HG03432 (cell line): ENCODE data around the gene ENTREP1.
A peak's percentile ranks its signal among the peaks of the same experiment; 100 is the strongest.

Experiments
- ATAC-seq: cut with Tn5 transposase; IDR thresholded peaks from one replicate; pipeline ENCODE4 v1.9.1; 2021; ENCODE audit warnings: mild to moderate bottlenecking, moderate library complexity; ENCODE audit not compliant: unreplicated experiment

ENTREP1 gene

DNA sequence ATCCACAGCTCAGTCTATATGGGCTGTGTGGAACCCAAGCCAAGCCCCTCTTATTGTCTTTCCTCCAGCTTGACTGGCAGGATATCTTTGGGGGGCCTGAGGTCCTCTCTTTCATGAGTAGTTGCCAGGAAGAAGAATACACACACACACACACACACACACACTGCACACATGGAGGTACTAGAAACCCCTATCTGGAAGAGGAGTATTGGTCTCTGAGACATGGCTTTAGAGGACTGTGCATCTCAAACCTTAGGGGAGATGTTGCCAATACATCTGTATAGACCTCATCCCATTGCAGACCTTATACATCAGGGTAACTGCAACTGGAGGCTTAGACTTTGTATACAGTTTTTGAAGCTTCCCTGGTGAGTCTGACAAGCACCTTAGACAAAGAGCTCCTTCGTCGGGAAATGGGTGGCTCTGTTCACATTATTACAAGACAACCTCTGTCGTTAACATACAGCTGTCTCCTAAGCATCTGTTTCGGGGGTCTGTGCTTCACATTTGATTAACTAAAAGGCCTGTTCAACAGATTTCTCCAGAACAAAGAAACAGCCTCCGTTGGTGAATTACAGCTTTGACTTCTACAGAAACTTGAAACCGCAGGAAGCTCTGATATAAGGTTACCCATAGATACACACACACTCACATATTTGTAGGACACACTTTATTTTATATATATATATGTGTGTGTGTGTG lies 5.5 kb upstream of the ENTREP1 start:
- no peak for ATAC-seq

DNA sequence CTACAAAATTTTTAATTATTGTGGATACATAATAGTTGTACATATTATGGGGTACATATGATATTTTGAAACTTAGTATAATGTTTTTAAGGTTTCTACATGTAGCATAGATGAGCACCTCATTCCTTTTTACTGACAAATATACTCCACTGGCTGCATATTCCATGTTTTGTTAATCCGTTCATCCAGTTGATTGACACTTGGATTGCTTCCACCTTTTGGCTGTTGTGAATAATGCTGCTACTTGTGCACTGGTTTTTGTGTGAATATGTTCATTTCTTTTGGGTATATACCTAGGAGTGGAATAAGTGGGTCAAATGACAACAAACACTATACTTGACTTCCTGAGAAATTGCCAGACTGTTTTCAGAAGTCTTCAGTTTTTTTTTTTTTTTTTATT lies 2.8 kb upstream of the ENTREP1 start:
- ATAC-seq: no peak

DNA sequence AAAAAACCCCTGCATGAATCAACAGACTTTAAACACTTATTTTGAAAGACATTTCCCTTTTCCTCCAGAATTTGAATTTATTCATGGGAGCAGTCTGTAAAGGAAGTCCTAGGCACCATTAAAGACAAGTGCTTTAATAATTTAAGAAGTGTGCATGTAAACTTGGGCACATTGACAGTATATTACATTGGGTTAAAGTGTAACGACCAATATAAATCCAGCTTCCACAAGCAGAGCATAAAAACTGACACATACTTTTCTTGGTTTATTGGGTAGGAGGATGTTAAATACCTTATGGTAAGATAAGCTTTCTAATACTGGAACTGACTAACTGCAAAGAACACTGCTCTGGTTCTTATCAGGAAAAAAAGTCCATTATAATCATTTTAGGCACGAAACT lies 1.2 kb upstream of the ENTREP1 start:
- ATAC-seq: no peak

GRCh38 chr9:69325409-69326212 lies 596 bp downstream of the ENTREP1 start:
- ATAC-seq: peak; percentile 35

GRCh38 chr9:69326261-69326660 lies 1.2 kb downstream of the ENTREP1 start:
- ATAC-seq: no peak

DNA sequence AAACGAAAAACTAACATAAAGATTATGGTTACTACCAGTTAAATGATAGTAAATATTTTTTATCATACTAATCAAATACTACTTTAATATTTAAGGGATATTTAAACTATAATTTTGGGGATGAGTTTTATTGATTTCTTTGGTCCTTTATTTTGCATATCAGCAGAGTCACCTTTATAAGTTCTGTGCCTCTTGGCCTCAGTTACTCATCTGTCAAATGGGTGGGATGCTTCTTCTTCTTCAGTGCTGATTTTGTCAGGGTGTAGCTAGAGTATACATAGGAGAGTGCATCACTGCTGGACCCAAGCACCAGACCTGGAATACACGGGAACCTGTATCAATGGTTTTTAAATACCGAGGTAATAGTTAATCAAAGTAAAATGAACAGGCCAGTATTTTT lies 5.6 kb downstream of the ENTREP1 start:
- ATAC-seq: no peak

GRCh38 chr9:69331444-69331843 lies 6.4 kb downstream of the ENTREP1 start:
- no peak for ATAC-seq

DNA sequence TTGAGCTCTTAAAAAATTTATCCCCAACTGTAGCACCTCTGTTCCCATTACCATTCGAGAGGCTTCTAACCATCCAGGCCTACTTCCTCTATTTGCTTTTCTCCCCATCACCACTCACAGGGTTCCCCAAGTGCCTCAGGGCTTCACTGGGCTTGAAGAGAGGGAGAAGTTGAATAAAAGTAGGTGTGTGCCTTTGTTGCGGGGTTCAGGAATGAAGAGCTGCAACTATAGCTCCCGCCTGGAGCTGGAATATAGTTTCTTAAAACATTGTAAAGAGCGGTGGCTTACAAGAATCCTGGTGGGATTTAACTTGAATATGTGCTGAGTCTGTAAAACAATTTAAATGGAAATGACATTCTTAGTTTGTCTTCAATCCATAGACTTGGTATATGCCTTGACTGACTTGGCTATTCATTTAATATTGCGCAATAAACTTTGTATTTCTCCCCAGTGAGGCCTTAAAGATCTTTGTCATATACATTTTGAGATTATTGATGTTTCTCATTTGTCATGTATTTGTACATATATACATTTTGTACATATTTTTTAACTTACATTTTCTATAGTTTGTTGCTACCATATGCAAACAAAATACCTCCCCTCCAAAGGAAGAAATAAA lies 7.2 kb downstream of the ENTREP1 start:
- ATAC-seq: no peak

DNA sequence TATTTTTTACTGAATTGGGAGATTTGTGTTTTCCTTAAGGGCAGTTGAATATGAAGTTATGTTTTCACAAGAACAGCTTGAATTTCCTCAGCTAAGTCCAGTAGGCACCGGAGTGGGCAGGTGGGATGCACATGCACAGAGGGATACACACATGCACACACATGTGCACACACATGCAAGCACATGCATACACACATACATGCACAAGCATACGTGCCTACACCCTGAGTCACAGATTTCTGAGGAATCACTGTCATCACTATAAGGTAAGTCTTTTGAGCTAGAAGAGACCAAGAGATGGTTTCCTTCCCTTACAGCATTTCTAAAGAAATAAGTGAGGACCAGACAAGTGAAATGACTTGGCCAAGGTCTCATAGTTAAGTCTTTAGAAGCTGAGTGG lies 8.7 kb downstream of the ENTREP1 start:
- no peak for ATAC-seq

GRCh38 chr9:69334317-69334716 lies 9.3 kb downstream of the ENTREP1 start:
- no peak for ATAC-seq

- ATAC-seq: no peak
These were observed 14.6 kb downstream of the ENTREP1 start for GRCh38 chr9:69339620-69340019.

- no peak for ATAC-seq
These were observed 15.6 kb downstream of the ENTREP1 start for GRCh38 chr9:69340631-69341030.

DNA sequence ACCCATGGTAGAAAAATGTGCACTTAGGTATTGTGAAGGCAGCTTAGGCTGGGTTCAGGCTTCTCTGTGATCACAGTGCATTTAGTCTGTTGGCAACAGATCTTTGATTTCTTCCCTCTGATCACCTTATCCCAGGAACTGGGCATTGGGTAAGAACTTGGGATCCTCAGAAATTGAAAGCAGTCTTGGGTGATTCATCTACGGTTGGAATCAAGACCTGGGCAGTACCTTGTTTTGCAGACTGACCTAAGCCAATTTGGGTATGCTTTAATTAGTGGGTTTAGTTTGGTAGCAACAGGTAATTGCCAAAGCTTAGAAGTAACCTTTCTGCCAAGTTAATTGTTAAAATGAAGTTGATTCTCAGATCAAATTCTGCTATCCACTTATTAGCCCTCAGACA lies 17.8 kb downstream of the ENTREP1 start:
- no peak for ATAC-seq

DNA sequence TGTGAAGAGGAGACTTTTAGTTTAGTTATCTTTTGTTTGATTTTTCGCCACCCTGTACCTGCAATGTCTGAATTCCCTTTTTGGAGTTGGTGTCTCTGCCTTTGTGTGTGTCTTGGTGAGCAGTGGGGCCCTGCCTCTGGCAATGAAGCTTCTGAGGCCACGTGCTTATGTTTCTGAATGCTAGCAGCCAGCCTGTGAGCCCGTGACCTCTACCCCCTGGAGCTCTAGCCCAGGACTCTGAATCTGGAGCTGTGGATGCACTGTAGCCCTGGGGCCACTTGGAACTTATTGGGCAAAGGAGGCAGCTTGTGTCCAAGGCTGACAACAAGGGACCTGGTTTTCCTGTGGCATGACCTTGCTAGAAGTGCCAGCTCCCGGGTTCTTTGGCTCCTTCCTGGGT lies 19.4 kb downstream of the ENTREP1 start:
- ATAC-seq: no peak

DNA sequence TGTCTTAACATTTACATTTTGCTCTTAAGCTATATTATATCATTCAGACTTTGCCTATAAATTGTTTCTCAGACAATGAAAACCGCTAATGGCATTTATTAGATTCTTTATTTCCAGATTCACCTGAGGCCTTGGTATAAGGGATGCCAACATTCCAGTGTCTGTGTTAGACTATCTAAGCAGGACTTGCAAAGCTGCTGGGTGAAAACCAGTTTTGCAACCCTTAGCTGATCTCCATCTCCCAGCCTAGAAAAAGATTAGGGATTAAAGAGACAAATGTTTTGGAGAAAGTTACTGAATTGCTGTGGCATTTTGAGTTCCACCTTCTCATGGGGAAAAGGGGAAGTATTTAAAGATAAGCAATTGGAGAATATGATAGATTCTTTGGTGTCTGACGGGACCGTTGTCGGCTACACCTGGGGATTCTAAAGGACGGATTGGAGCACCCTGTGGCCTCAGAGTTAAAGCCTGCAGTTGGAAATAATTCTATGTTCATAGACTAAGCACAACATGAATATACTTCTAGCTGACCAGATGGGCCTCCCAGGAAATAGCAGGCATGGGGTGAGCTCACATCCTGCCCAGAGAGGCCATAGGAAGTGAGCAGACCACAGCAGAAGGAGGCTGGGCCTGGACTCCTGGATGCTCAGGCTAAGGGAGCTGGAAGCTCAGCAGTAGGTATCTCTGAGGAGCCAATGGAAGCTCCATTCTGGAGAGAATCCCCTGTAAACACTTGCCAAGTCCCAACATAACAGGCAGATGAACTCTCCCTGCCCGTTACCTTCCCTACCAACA lies 21.8 kb downstream of the ENTREP1 start:
- ATAC-seq: no peak

DNA sequence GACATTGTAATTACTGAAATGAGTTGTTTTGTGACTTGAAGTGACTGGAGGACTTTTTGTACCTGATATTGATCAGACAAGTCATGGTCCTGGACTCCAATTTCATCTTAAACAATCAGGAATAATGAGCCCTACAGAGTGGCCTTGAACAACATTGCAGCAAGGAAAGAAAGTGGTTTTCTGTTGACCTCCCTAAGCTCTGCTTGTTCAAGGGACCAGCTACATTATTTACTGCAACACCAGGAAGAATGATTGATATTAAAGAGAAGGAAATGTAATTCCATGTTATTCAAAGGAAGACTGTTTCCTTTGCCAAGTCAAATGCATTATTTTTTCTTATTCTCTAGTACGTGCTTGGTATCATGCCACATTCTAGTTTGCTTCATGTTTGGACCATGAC lies 22.6 kb downstream of the ENTREP1 start:
- no peak for ATAC-seq

DNA sequence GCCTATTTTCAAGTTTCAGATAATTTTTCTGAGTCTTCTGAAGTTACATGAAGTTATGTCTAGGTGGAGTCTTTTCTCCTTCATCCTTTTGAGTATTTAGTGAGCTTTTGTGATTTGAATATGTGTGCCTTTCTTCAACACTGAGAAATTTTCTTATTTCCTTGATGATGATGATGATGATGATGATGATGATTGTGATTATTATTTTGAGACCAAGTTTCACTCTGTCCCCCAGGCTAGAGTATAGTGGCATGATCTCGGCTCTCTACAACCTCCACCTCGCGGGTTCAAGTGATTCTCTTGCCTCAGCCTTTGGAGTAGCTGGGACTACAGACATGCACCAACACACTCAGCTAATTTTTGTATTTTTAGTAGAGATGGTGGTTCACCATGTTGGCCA lies 26.2 kb downstream of the ENTREP1 start:
- ATAC-seq: no peak

GRCh38 chr9:69355232-69355631 lies 30.2 kb downstream of the ENTREP1 start:
- no peak for ATAC-seq

- no peak for ATAC-seq
These were observed 32.2 kb downstream of the ENTREP1 start for GRCh38 chr9:69357030-69357775.

DNA sequence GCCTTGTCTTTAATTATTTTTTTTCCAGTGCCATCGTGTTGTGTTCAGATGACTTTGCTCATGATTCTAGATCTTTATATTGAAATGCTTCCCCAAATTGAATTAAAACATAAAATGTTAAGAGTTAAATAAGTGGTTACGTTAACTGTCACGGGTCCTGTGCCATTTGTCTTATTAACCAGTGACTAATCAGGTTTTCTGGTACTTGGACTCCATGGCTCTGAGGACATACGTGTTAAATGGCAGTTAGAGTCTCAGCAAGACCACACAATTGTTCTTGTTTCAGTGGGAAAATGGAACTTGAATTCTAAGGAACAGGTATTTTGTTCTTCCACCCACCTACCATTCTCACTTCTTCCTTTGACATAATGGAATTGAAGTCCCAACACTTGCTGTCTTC lies 32.8 kb downstream of the ENTREP1 start:
- no peak for ATAC-seq

DNA sequence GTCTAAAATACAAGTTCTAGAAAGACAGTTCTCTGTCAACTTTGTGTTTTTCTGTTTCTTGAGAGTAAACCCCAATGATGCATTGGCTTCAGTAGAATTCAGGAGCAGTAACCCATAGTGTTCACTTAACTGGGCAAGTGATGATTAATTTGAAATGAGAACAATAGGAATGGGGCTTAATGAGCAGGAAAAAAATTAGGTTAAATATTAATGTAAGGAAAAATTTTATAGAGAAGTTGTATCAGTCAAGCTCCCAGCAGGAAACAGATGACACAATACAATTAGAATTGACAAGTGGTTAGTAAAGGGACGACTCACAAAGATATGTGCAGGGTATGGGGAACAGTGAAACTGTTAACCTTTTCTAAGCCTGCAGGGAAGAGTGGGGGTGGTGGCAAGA lies 38.2 kb downstream of the ENTREP1 start:
- ATAC-seq: no peak
